ENCODE results near the gene TMEM44.
A peak's percentile ranks its signal among the peaks of the same experiment; 100 is the strongest.

Gene TMEM44

GRCh38 chr3:194588236-194588635 is 45.0 kb downstream of the TMEM44 start:
- Histone ChIP-seq H3K4me3 (ENCODE audit: low read depth in 1 of 2, low read length in 2 of 2) (no peak overlapping the region), H3K27ac (ENCODE audit: low read depth, low read length) (no peak overlapping the region), H3K4me1 (ENCODE audit: insufficient read depth, low read length) (peaks cover 10% of the 10 kb centered on the region), H3K36me3 (ENCODE audit: insufficient read depth, low read length) (peaks cover 10% of the 10 kb centered on the region), H3K27me3 (ENCODE audit: control insufficient read depth in 1 of 2, insufficient read depth in 2 of 2, low read length in 2 of 2) (no peaks in the 10 kb centered on the region), H3K9ac (ENCODE audit: low read length) (no peak overlapping the region), H3K9me3 (ENCODE audit: low read length) (no peaks in the 10 kb centered on the region)

DNA sequence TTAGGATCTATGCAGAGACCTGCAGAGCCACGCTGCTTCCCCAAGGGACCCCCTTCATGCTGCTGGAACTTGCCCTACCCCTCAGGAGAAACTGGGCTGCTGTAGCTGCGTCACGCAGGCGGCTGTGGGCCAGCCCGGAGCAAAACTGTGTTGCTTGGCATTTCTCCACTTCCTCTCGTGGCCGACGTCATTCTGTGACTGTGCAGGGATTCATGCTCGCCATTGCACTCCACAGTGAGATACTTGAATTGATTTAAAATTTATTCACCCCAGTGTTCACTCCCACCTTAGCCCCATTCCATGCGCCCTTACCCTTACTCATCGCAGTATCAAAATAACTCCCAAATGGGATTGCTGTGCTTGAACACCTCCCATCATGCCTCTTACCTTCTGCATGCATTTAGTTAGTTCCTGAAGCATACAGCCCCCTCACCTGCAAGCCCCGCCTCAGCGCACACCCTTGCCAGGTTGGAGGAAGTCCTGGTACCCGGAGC is 45.7 kb downstream of the TMEM44 start:
- no peak overlapping the region for H3K9ac ChIP-seq (ENCODE audit: low read length)

DNA sequence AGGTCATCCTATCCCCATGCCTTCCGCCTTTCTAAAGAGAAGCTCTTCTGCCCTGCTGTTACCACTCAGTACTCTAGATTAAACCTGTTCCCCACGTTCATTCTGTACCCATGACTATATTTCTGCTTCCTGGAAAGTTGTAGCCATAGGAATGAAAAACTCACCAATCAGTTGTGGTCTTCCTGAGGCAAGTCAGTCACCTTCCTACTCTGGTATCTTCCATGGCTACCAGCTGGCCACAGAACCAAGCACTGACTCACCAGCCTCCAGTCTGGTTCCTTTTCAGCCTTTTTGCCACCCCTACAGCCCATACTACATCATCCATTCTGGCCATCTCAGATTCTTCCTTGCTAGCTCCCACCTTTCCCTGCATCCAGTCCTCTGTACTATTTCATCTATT is 46.4 kb downstream of the TMEM44 start:
- Histone ChIP-seq H3K9ac (ENCODE audit: low read length) (no peak overlapping the region), H3K4me3 (ENCODE audit: low read depth in 1 of 2, low read length in 2 of 2) (no peak overlapping the region), H3K27ac (ENCODE audit: low read depth, low read length) (no peak overlapping the region), H3K9me3 (ENCODE audit: low read length) (no peaks in the 10 kb centered on the region), H3K36me3 (ENCODE audit: insufficient read depth, low read length) (peaks cover 10% of the 10 kb centered on the region), H3K27me3 (ENCODE audit: control insufficient read depth in 1 of 2, insufficient read depth in 2 of 2, low read length in 2 of 2) (no peaks in the 10 kb centered on the region), H3K4me1 (ENCODE audit: insufficient read depth, low read length) (peaks cover 10% of the 10 kb centered on the region)

More for the DNA sequence above, 45.7 kb downstream of the TMEM44 start:
- Histone ChIP-seq H3K27ac (ENCODE audit: low read depth, low read length) (no peak overlapping the region), H3K4me3 (ENCODE audit: low read depth in 1 of 2, low read length in 2 of 2) (no peak overlapping the region), H3K27me3 (ENCODE audit: control insufficient read depth in 1 of 2, insufficient read depth in 2 of 2, low read length in 2 of 2) (no peaks in the 10 kb centered on the region), H3K36me3 (ENCODE audit: insufficient read depth, low read length) (peaks cover 10% of the 10 kb centered on the region), H3K9me3 (ENCODE audit: low read length) (no peaks in the 10 kb centered on the region), H3K4me1 (ENCODE audit: insufficient read depth, low read length) (peaks cover 10% of the 10 kb centered on the region)

DNA sequence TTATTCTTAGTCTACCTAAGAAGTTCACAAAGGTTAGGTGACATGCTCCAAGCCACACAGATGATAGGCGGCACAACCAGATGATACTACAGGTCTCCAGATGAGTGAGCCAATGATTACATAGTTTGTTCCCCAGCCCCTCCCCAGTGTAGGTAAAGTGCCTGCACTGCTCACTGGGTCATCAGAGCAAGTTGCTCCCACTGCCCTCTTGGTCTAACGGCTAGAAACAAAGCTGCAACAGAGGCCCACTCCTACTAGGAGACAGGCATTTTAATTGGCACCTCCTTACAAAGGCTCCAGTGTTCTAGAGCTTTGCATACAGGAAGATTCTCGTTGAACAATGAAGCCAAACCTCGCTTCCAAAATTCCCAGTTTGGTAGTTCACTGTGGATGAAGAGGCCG is 47.3 kb downstream of the TMEM44 start:
- H3K9ac ChIP-seq (ENCODE audit: low read length) = no peak overlapping the region

DNA sequence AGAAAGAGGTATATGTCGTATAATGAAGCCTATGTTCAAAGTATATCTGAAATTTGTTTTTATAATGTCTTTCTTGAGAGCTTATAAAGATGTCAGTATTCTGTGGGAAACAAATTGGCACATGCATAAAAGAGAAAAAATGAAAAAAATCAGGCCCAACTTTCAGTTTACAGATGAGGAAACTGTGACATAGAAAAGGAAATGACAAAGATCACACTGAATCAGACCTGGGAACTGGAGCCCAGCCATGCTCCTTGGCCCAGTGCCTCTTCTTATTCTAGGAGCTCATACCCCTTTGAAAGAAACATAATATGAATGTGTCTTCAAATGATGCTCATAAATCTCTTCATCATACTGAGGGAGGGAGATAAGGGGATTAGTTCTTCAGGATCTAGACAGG is 48.4 kb downstream of the TMEM44 start:
- Histone ChIP-seq H3K4me3 (ENCODE audit: low read depth in 1 of 2, low read length in 2 of 2) (no peak overlapping the region), H3K36me3 (ENCODE audit: insufficient read depth, low read length) (peaks cover 6% of the 10 kb centered on the region), H3K27me3 (ENCODE audit: control insufficient read depth in 1 of 2, insufficient read depth in 2 of 2, low read length in 2 of 2) (no peaks in the 10 kb centered on the region), H3K27ac (ENCODE audit: low read depth, low read length) (no peak overlapping the region), H3K9ac (ENCODE audit: low read length) (no peak overlapping the region), H3K9me3 (ENCODE audit: low read length) (no peaks in the 10 kb centered on the region), H3K4me1 (ENCODE audit: insufficient read depth, low read length) (peaks cover 10% of the 10 kb centered on the region)

More for the DNA sequence above, 47.3 kb downstream of the TMEM44 start:
- Histone ChIP-seq H3K4me1 (ENCODE audit: insufficient read depth, low read length) (peaks cover 10% of the 10 kb centered on the region), H3K36me3 (ENCODE audit: insufficient read depth, low read length) (peaks cover 10% of the 10 kb centered on the region), H3K27ac (ENCODE audit: low read depth, low read length) (no peak overlapping the region), H3K27me3 (ENCODE audit: control insufficient read depth in 1 of 2, insufficient read depth in 2 of 2, low read length in 2 of 2) (no peaks in the 10 kb centered on the region), H3K9me3 (ENCODE audit: low read length) (no peaks in the 10 kb centered on the region), H3K4me3 (ENCODE audit: low read depth in 1 of 2, low read length in 2 of 2) (no peak overlapping the region)

GRCh38 chr3:194584320-194584776 is 48.9 kb downstream of the TMEM44 start:
- Histone ChIP-seq H3K4me1 (ENCODE audit: insufficient read depth, low read length) (peaks cover 10% of the 10 kb centered on the region), H3K27me3 (ENCODE audit: control insufficient read depth in 1 of 2, insufficient read depth in 2 of 2, low read length in 2 of 2) (no peaks in the 10 kb centered on the region), H3K9me3 (ENCODE audit: low read length) (no peaks in the 10 kb centered on the region), H3K4me3 (ENCODE audit: low read depth in 1 of 2, low read length in 2 of 2) (peak overlapping the region; percentile 29 to 97), H3K27ac (ENCODE audit: low read depth, low read length) (peak overlapping the region; percentile 90), H3K36me3 (ENCODE audit: insufficient read depth, low read length) (peaks cover 2% of the 10 kb centered on the region), H3K9ac (ENCODE audit: low read length) (peak overlapping the region; percentile 88)

DNA sequence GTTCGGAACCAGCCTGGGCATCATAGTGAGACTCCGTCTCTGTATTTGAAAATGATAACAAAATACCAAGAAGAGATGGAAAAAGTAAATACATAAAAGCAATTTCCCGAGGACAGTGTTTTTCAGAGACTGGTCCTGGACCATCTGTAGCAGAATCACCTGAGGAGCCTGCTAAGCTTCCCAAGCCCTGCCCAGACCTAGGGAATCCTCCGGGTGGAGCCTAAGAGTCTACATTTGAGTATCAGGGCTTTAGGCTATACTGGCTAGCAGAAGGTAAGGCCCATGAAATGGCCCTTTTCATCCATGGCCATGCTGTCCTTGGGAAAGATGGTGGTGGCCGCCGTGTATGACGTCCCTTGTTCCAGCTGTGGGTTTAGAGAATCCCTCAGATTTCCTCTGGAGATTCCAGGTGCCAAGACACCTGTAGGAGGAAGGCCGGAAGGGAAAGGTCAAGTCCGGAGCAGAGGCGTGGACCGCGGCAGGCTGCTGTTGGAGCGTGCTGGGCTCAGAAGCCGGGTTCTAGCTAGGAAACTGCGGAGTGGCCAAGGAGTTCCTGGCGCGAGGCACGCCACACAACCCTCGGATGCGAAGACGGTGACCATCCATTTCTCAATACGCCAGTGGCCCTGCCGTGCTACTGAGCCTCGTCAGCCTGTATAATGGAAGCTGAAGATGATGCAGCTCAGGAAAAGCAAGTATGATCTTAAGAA is 50.9 kb downstream of the TMEM44 start:
- H3K9ac ChIP-seq (ENCODE audit: low read length) = no peak overlapping the region
- H3K9me3 ChIP-seq (ENCODE audit: low read length) = no peaks in the 10 kb centered on the region
- H3K36me3 ChIP-seq (ENCODE audit: insufficient read depth, low read length) = no peaks in the 10 kb centered on the region
- no peak overlapping the region for H3K27ac ChIP-seq (ENCODE audit: low read depth, low read length)
- H3K4me3 ChIP-seq (ENCODE audit: low read depth in 1 of 2, low read length in 2 of 2) = no peak overlapping the region
- H3K4me1 ChIP-seq (ENCODE audit: insufficient read depth, low read length) = peaks cover 10% of the 10 kb centered on the region
- no peaks in the 10 kb centered on the region for H3K27me3 ChIP-seq (ENCODE audit: control insufficient read depth in 1 of 2, insufficient read depth in 2 of 2, low read length in 2 of 2)

- H3K4me1 ChIP-seq (ENCODE audit: insufficient read depth, low read length) = no peaks in the 10 kb centered on the region
- H3K9ac ChIP-seq (ENCODE audit: low read length) = no peak overlapping the region
- no peak overlapping the region for H3K27ac ChIP-seq (ENCODE audit: low read depth, low read length)
- no peak overlapping the region for H3K4me3 ChIP-seq (ENCODE audit: low read depth in 1 of 2, low read length in 2 of 2)
- no peaks in the 10 kb centered on the region for H3K27me3 ChIP-seq (ENCODE audit: control insufficient read depth in 1 of 2, insufficient read depth in 2 of 2, low read length in 2 of 2)
- no peaks in the 10 kb centered on the region for H3K9me3 ChIP-seq (ENCODE audit: low read length)
- H3K36me3 ChIP-seq (ENCODE audit: insufficient read depth, low read length) = no peaks in the 10 kb centered on the region
Observed at GRCh38 chr3:194579091-194579606, 54.1 kb downstream of the TMEM44 start.

DNA sequence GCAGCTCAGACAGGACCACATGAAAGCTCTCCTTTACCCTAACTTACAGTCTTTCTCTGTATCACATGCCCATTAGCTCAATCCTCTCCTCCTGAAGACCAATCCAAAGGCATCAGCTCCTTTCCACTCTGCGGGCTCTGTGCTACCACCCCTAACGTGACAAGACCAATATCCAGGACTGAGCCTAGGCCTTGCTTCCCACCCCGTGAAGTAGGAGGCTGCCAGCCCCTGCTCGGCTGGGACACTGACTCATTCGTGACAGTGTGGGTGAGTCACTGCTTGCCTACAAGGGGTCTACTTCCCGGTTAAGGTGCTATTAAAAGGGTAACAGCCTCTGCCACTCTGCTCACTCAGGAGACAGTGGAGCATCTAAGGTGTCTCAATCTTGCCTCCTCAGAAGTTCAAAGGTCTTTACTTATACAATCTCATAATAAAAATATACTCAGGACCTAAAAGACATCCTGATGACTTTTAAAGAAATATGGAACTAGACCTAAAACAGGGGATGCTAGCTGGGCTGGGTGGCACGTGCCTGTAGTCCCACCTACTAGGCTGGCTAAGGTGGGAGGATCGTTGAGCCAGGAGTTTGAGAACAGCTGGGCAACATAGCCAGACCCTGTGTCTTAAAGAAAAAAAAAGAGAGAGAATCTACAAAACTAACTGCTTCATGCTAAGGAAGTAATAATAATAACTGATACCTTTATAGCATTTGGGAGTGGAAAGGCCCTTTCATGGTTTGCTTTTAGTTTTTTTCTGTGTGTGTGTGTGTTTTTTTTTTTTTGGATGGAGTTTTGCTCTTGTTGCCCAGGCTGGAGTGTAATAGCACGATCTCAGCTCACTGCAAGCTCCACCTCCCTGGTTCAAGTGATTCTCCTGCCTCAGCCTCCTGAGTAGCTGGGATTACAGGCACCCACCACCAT is 55.0 kb downstream of the TMEM44 start:
- no peaks in the 10 kb centered on the region for H3K36me3 ChIP-seq (ENCODE audit: insufficient read depth, low read length)
- H3K9me3 ChIP-seq (ENCODE audit: low read length) = no peaks in the 10 kb centered on the region
- H3K27ac ChIP-seq (ENCODE audit: low read depth, low read length) = no peak overlapping the region
- no peak overlapping the region for H3K4me3 ChIP-seq (ENCODE audit: low read depth in 1 of 2, low read length in 2 of 2)
- H3K4me1 ChIP-seq (ENCODE audit: insufficient read depth, low read length) = no peaks in the 10 kb centered on the region
- no peaks in the 10 kb centered on the region for H3K27me3 ChIP-seq (ENCODE audit: control insufficient read depth in 1 of 2, insufficient read depth in 2 of 2, low read length in 2 of 2)
- no peak overlapping the region for H3K9ac ChIP-seq (ENCODE audit: low read length)

DNA sequence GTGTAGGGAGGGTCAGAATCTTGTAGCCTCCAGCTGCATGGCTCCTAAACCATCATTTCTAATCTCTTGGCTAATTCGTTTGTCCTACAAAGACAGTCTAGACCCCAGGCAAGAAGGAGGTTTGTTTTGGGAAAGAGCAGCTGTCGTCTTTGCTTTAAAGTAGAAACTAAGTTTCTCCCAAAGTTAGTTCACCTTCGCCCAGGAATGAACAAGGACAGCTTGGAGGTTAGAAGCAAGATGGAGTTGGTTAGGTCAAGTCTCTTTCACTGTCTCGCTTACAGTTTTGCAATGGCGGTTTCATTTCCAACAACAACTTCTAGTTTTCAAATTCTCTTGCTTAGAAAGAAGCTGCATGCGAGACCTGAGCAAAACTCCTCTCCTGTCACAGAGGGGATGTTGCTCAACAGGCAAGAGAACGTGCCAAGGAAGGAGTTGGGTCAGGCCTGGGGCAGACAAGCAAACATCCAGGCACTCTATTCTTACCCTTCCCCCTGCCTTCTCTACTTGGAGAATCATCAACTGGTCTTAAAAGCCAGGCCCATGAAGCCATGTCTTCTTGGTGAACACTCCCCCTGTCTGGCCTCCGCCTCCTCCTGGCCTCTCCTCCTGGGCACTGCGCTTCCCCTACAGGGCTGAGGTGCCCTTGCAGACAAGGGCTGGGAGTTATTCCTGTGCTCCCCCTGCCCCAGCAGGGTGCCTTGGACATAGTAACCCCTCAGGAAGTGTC is 57.6 kb downstream of the TMEM44 start:
- Histone ChIP-seq H3K27me3 (ENCODE audit: control insufficient read depth in 1 of 2, insufficient read depth in 2 of 2, low read length in 2 of 2) (no peaks in the 10 kb centered on the region), H3K9me3 (ENCODE audit: low read length) (no peaks in the 10 kb centered on the region), H3K36me3 (ENCODE audit: insufficient read depth, low read length) (no peaks in the 10 kb centered on the region), H3K27ac (ENCODE audit: low read depth, low read length) (no peak overlapping the region), H3K4me3 (ENCODE audit: low read depth in 1 of 2, low read length in 2 of 2) (no peak overlapping the region), H3K4me1 (ENCODE audit: insufficient read depth, low read length) (no peaks in the 10 kb centered on the region), H3K9ac (ENCODE audit: low read length) (no peak overlapping the region)
